Activated CD8-positive, alpha-beta memory T cell treated with anti-CD3 and anti-CD28 coated beads for 24 hours (primary cell): ENCODE results near the gene DHX15.
"Not testable (repeated sequence)": the region's sequence is repeated elsewhere in the genome, so short reads cannot be mapped to it uniquely, and the experiment has no call there.

ENCODE experiments used
- DNase-seq: peaks from one replicate; pipeline ENCODE4 v3.0.0-alpha.2; 2020

Gene DHX15

GRCh38 chr4:24544208-24544988, 40.0 kb downstream of the DHX15 start:
- DNase-seq = no peak

GRCh38 chr4:24537025-24537424, 47.3 kb downstream of the DHX15 start:
- no peak for DNase-seq

DNA sequence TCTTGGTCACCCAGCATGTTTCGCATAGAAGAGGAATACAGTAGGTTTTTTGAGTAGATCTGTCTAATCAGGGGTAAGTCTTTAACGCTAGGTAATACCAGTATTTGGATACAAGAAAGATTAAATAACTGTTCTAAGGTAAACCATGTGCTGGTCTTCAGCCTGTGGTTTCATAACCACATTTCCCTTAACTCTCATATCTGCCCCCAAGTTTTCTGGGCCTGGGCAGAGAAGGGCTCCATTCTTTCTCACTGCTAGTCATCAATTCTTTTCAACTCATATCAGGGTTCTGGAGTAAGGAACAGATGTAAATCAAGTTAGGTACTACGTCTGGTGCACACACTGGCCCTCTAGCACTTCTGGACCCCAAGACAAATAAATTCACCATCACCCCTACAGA, 49.0 kb downstream of the DHX15 start:
- DNase-seq = no peak

DNA sequence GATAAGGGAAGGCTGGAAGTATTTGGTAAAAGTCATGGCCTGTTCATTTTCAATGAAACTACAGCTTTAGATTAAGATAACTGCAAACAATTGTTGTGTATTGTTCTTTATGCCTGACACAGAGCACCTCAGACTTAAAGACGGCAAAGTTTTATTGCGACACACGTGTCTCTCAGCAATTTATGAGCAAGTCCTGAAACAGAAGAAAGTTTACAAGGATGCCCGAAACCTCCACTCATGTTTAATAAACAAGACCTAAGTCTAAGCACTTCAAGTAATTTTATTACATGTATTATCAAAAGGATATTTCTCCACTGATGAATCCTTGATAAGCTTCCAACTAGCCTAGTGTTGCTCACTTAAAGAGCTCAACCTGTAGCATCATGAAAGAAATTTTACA, 51.0 kb downstream of the DHX15 start:
- no peak for DNase-seq

GRCh38 chr4:24529555-24529954, 54.8 kb downstream of the DHX15 start:
- DNase-seq = no peak

DNA sequence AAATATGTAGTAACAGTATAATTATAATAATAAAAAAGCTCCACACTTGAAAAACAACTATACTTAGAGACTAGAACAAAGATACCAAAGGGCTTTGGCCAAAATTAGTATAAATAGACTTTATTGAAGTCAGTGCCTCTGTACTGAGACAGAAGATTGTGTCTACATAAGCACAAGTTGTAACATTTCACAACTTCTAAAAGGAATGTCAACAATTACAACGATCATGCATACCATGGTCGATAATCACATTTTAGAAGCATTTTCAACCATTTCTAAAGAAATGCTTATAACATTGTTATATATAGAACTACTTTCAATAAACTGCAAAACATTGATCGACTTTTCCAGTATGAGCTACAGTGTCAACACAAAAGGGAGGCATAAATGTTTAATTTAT, 57.0 kb downstream of the DHX15 start:
- DNase-seq = no peak

DNA sequence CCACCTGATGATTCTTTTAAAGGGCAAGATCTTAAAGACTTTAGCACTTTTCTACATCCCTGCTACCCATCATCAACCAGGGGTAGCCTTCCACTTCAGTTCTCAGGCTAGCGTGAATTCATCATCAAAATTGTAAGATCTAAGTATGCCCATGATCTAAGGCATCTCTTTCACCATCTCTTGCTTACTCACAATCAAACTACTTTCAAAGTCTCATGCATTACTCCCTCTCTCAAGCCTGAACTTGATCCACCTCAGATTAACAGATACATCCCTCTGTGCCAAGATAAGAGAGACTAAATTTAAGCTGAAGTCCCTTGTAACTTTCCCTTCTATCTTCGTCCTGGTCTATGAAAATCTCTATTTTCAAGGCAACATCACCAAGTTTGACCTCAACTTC, 62.8 kb downstream of the DHX15 start:
- no peak for DNase-seq

- DNase-seq = no peak
These were observed 64.7 kb downstream of the DHX15 start for GRCh38 chr4:24519649-24520048.

DNA sequence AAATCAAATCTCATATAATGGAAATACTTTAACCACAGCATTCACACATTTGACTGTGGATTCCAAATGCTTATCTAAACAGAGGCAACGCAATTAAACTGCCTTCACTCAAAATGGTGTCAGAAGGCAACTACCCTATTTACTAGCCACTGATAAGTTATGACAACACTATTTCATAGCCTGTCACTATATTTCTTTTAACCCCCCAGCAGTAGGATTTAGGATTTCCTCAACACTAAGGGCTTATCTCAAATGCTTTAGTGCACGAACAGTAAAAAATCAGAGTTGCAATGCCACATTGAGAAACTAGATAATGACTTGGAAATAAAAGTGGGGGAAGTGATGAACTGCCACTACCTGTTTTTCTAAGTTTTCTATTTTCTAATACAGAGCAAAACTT, 66.7 kb downstream of the DHX15 start:
- DNase-seq = no peak

GRCh38 chr4:24516926-24517325, 67.4 kb downstream of the DHX15 start:
- DNase-seq = no peak

DNA sequence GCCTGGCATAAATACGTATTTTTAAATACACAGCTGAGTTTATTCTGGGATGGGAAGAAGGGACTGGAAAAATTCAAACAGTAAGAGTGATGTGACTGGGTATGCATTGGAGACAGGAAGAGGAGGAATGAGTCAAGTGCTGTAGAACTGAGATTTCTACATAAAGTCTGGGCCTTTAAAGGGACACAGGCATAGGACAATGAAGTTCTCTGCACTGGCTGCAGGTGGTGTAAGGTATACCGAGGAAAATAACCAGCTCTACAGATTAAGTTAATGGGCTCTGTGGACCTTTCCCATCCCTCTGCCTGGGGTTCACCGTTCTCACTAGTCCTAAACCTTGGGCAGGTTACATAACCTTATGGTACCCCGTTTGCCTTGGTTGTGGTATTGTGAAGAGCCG, 68.7 kb downstream of the DHX15 start:
- DNase-seq = no peak

DNA sequence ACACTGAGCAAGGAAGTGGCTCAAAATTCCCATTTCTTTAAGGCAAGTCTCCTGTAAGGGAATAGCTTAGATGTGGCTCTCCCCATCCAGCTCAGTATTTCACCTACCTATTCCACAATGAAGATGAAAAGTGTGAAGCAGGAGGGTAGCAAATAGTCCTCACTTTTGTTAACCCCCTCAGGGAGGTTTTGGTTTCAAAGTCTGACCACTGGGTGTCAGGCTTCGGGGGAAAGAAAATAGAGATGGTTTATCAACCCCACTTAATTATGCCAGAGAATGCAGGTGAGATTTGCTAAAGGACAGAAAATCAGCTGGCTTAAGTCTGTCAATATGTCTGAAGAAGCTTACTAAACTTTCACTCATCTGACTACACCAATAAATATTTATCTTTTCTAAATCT, 69.5 kb downstream of the DHX15 start:
- DNase-seq = no peak

DNA sequence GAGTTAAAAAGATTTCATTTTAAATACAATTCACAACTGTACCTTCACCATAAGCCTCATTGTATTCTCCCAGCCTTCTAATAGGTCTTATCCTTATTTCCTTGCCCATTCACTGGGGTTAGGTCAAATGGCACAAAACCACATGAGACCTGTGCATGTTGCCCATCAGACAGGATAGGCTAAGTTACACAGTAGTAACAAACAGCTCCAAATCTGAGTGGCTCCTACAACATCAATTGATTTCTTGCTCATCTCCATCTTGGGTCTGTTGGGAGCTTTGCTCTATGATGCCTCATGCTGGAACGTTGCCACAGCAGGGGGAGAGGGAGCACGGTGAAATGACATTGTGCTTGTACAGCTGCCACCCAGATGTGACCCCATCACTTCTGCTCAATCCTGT, 70.6 kb downstream of the DHX15 start:
- no peak for DNase-seq

DNA sequence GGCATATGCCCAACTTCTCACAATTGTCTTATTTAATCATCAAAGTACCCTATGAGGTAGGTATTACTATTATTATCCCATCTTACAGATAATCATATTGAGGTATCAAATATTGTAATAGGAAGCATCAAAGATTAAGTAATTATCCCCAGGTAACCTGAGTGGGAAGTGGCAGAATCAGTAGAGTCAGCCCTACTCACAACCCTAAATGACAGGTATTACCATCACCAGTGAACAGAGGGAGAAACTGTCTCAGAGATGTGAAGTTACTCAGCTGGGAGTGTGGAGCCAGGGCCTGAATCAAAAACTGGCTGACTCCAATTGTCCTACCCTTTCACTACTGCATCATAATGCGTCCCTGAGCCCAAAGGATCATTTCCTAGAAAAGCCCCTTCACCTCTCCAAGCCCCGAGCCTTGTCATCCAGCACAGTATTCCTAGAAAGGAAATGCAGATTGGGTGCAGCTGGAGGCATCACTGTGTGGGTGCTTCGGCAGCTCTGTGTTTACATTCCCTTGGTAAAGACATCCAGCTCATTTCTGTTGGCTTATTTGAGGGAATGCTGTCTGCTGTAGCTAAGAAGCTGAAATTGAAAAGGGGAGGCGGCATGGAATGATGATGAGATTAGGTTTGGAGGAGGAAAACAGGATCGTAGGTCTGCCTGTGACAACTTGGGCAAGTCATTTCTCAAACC, 72.8 kb downstream of the DHX15 start:
- no peak for DNase-seq

GRCh38 chr4:24510091-24510490, 74.3 kb downstream of the DHX15 start:
- no peak for DNase-seq

DNA sequence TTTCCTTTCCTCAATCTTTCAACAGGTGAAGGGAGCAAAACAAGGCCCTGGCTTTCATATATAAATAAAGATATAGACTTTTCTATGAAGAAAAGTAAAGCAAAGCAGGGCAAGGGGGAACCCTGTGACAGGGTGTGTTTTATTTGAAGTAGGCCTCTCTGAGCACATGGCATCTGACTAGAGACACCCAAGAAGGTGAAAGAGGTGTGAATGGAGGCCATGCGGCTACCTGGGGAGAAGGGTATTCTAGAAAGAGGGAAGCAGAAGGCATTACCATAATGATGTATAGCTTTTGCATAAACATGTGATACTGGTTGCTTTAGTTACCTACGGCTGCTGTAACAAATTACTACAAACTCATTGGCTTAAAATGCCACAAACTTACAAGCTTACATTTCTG, 75.8 kb downstream of the DHX15 start:
- DNase-seq = no peak

GRCh38 chr4:24507439-24507838, 76.9 kb downstream of the DHX15 start:
- no peak for DNase-seq

DNA sequence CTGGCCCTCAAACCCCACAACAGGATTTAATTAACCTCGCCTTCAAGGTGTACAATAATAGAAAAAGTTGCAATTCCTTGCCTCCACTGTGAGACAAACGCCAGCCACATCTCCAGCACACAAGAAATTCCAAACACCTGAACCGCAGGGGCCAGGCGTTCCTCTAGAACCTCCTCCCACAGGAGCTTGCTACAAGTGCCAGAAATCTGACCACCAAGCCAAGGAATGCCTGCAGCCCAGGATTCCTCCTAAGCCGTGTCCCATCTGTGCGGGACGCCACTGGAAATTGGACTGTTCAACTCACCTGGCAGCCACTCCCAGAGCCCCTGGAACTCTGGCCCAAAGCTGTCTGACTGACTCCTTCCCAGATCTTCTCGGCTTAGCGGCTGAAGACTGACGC, 81.3 kb downstream of the DHX15 start:
- DNase-seq = not testable (repeated sequence)

DNA sequence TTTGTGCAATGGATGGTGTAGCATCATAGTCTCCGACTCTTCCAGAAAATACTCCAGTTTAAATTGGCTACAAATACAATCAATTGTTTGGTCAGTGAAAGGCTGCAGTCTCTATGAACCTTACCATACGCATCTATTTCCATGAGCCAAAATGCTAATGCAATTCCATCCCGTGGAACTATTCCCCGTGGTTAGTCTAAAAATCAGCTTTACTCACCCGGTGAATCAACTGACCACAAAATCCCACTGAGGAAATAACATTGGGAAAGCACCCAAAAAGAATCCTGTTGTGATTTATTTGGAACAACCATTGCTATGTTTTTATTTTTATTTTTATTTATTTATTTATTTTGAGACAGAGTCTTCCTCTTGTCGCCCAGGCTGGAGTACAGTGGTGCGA, 87.1 kb downstream of the DHX15 start:
- DNase-seq = no peak

DNA sequence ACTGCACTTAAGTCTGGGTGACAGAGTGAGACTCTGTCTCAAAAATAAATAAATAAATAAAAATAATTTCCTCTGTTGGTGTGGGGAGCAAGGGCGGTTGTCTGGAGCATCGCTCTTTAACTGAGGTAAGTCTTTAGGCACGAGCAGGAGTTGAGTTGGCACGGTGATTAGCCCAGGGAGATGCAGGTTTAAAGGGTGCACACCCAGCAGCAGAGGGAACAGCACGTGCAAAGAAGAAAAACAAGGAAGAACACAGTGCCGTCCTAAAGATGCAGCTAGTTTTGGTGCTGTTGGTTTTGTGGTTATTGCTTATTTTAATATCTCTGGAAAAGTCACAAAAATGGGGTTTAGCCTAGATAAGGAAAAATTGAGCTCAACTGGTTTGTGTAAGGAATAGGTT, 87.8 kb downstream of the DHX15 start:
- no peak for DNase-seq

- DNase-seq = no peak
These were observed 89.0 kb downstream of the DHX15 start for GRCh38 chr4:24495388-24495787.

- DNase-seq = no peak
These were observed 94.5 kb downstream of the DHX15 start for GRCh38 chr4:24489870-24490269.

- peak; percentile 83 for DNase-seq
These were observed 95.8 kb downstream of the DHX15 start for GRCh38 chr4:24488399-24489164.

- no peak for DNase-seq
These were observed 101.5 kb downstream of the DHX15 start for GRCh38 chr4:24482871-24483270.
